Neural cell (in vitro differentiated cells): ENCODE results near the gene ENAH. TPM values are rescaled to one million over a fixed set of nuclear protein-coding genes. Genes with fewer than 3 reads are reported as not detected.

Experiments
- H2AFZ ChIP-seq: fragments of 200-600, 300-800 bp; sonication (generic), shearing (Covaris generic); 2 replicates; pipeline ENCODE4 v1.6.0; 2014; ENCODE audit warnings: low read depth, mild to moderate bottlenecking, antibody characterized with exemption, low read length, moderate library complexity
- H3F3A ChIP-seq: fragments of 200-600 bp; shearing (Covaris generic); 2 replicates; pipeline ENCODE4 v1.6.1; 2016; ENCODE audit warnings: mild to moderate bottlenecking, moderate library complexity, mixed read lengths, antibody characterized with exemption, low read length; ENCODE audit not compliant: insufficient read depth, poor library complexity, severe bottlenecking
- H3K27ac ChIP-seq: fragments of 200-600, 300-800 bp; sonication (generic), shearing (Covaris generic); 2 replicates; pipeline ENCODE4 v1.5.1; 2014; ENCODE audit warnings: mild to moderate bottlenecking, low read length, moderate library complexity
- H3K27me3 ChIP-seq: fragments of 300-800, 200-600 bp; sonication (generic), shearing (Covaris generic); 2 replicates; pipeline ENCODE4 v1.6.0; 2014; ENCODE audit warnings: mild to moderate bottlenecking, low read depth, low read length, moderate library complexity; ENCODE audit not compliant: insufficient read depth
- H3K36me3 ChIP-seq: fragments of 300-800, 200-600 bp; sonication (generic), shearing (Covaris generic); 2 replicates; pipeline ENCODE4 v1.5.1; 2014; ENCODE audit warnings: mild to moderate bottlenecking, antibody characterized with exemption, low read length, moderate library complexity; ENCODE audit not compliant: insufficient read depth
- H3K4me2 ChIP-seq: fragments of 300-800, 200-600 bp; sonication (generic), shearing (Covaris generic); 2 replicates; pipeline ENCODE4 v1.6.0; 2014; ENCODE audit warnings: mild to moderate bottlenecking, low read length
- H3K4me3 ChIP-seq: fragments of 300-800, 200-600 bp; sonication (generic), shearing (Covaris generic); 2 replicates; pipeline ENCODE4 v1.5.1; 2014; ENCODE audit warnings: mild to moderate bottlenecking, low read length, moderate library complexity
- H3K79me2 ChIP-seq: fragments of 200-600 bp; shearing (Covaris generic); replicated peaks from 2 replicates; pipeline ENCODE4 v1.6.0; 2014; ENCODE audit warnings: mild to moderate bottlenecking, low read length, moderate library complexity; ENCODE audit not compliant: insufficient read depth
- H3K9ac ChIP-seq: fragments of 300-800, 200-600 bp; sonication (generic), shearing (Covaris generic); 2 replicates; pipeline ENCODE4 v1.6.1; 2016; ENCODE audit warnings: mild to moderate bottlenecking, low read length, mixed read lengths
- H3K9me2 ChIP-seq: fragments of 200-600 bp; shearing (Covaris generic); 2 replicates; pipeline ENCODE4 v1.6.1; 2016; ENCODE audit warnings: mild to moderate bottlenecking, low read length, mixed read lengths; ENCODE audit not compliant: insufficient read depth
- H3K9me3 ChIP-seq: fragments of 200-600, 300-800 bp; sonication (generic), shearing (Covaris generic); 2 replicates; pipeline ENCODE4 v1.6.1; 2016; ENCODE audit warnings: mild to moderate bottlenecking, mixed run types, low read length, moderate library complexity, mixed read lengths
- H4K20me1 ChIP-seq: fragments of 200-600 bp; shearing (Covaris generic); 2 replicates; pipeline ENCODE4 v1.6.1; 2016; ENCODE audit warnings: mild to moderate bottlenecking, mixed run types; ENCODE audit not compliant: insufficient read depth
- CTCF ChIP-seq: fragments of 450-650 bp; IDR thresholded peaks from 2 replicates; pipeline ENCODE4 v1.5.1; 2014; ENCODE audit warnings: antibody characterized with exemption, mild to moderate bottlenecking, moderate library complexity; ENCODE audit not compliant: poor library complexity, severe bottlenecking
- EP300 ChIP-seq: fragments of 450-650 bp; conservative IDR thresholded peaks from 2 replicates; pipeline ENCODE4 v1.6.1; 2014; ENCODE audit warnings: antibody characterized with exemption, mild to moderate bottlenecking, moderate library complexity; ENCODE audit not compliant: poor library complexity, severe bottlenecking
- EZH2 ChIP-seq: fragments of 200-600, 300-800 bp; shearing (Covaris generic), sonication (generic); IDR thresholded peaks from 2 replicates; pipeline ENCODE4 v1.6.1; 2014; ENCODE audit warnings: antibody characterized with exemption, low read length, borderline replicate concordance, mild to moderate bottlenecking; ENCODE audit not compliant: insufficient read depth, poor library complexity, severe bottlenecking
- MXI1 ChIP-seq: fragments of 450-650 bp; conservative IDR thresholded peaks from 2 replicates; pipeline ENCODE4 v1.6.1; 2014; ENCODE audit warnings: antibody characterized with exemption, mild to moderate bottlenecking; ENCODE audit not compliant: poor library complexity, severe bottlenecking
- POLR2AphosphoS5 ChIP-seq: IDR thresholded peaks from 2 replicates; pipeline ENCODE4 v1.6.1; 2012
- RAD21 ChIP-seq: fragments of 450-650 bp; conservative IDR thresholded peaks from 2 replicates; pipeline ENCODE4 v1.6.1; 2014; ENCODE audit warnings: antibody characterized with exemption, mild to moderate bottlenecking, moderate library complexity
- REST ChIP-seq: IDR thresholded peaks from 2 replicates; pipeline ENCODE4 v1.6.1; 2012; ENCODE audit warnings: borderline replicate concordance
- SMC3 ChIP-seq: fragments of 450-650 bp; conservative IDR thresholded peaks from 2 replicates; pipeline ENCODE4 v1.6.1; 2014; ENCODE audit warnings: antibody characterized with exemption, mild to moderate bottlenecking, moderate library complexity; ENCODE audit not compliant: poor library complexity
- TAF1 ChIP-seq: IDR thresholded peaks from 2 replicates; pipeline ENCODE4 v1.6.1; 2012; ENCODE audit warnings: low read depth
- polyA plus RNA-seq: library from polyadenylated mRNA; depleted of rRNA; stranded (reverse); fragments of >200 nt; gene quantifications from 2 replicates; pipeline ENCODE4 v1.2.3, GENCODE V29; 2014

Gene ENAH
- polyA plus RNA-seq, 1 donor from 2014 or later: 58.4 TPM

GRCh38 chr1:225526878-225527277 is 126.0 kb downstream of the ENAH start:
- no peaks in the 10 kb centered on the region for H3K9me2 ChIP-seq
- H3F3A ChIP-seq: no peaks in the 10 kb centered on the region
- H4K20me1 ChIP-seq: no peaks in the 10 kb centered on the region
- no peak overlapping the region for H3K9ac ChIP-seq
- H3K27me3 ChIP-seq: no peaks in the 10 kb centered on the region
- peaks cover 29% of the 10 kb centered on the region for H3K79me2 ChIP-seq
- no peak for TF ChIP-seq MXI1
- no peak for TF ChIP-seq TAF1
- TF ChIP-seq SMC3: no peak
- TF ChIP-seq REST: no peak
- no peak for TF ChIP-seq RAD21
- no peak for TF ChIP-seq EP300
- no peak for TF ChIP-seq CTCF
- no peak for TF ChIP-seq EZH2
- TF ChIP-seq POLR2AphosphoS5: no peak
- no peak overlapping the region for H3K4me3 ChIP-seq
- no peak overlapping the region for H3K4me2 ChIP-seq
- no peak overlapping the region for H3K27ac ChIP-seq
- H3K9me3 ChIP-seq: no peaks in the 10 kb centered on the region
- H2AFZ ChIP-seq: no peak overlapping the region
- H3K36me3 ChIP-seq: no peaks in the 10 kb centered on the region

GRCh38 chr1:225525377-225525776 is 127.5 kb downstream of the ENAH start:
- Histone ChIP-seq H3K36me3 (no peaks in the 10 kb centered on the region), H3K27ac (no peak overlapping the region), H3K9ac (no peak overlapping the region), H4K20me1 (no peaks in the 10 kb centered on the region), H3K79me2 (peaks cover 14% of the 10 kb centered on the region), H3K4me3 (no peak overlapping the region), H3K9me2 (no peaks in the 10 kb centered on the region), H3K9me3 (no peaks in the 10 kb centered on the region), H3F3A (no peaks in the 10 kb centered on the region), H3K4me2 (no peak overlapping the region), H2AFZ (no peak overlapping the region), H3K27me3 (no peaks in the 10 kb centered on the region)
- no peak for TF ChIP-seq SMC3
- no peak for TF ChIP-seq RAD21
- TF ChIP-seq TAF1: no peak
- TF ChIP-seq CTCF: no peak
- no peak for TF ChIP-seq MXI1
- TF ChIP-seq REST: no peak
- no peak for TF ChIP-seq EZH2
- no peak for TF ChIP-seq POLR2AphosphoS5
- TF ChIP-seq EP300: no peak
